Stimulated activated CD8-positive, alpha-beta memory T cell treated with anti-CD3 and anti-CD28 coated beads, Interleukin-15, amount 100 ng/mL, for 1 hour (primary cell): ENCODE data around the gene NIN.

ENCODE experiments used
- DNase-seq: peaks from one replicate; pipeline ENCODE4 v3.0.0-alpha.2; 2020; ENCODE audit warnings: low read depth

NIN gene

DNA sequence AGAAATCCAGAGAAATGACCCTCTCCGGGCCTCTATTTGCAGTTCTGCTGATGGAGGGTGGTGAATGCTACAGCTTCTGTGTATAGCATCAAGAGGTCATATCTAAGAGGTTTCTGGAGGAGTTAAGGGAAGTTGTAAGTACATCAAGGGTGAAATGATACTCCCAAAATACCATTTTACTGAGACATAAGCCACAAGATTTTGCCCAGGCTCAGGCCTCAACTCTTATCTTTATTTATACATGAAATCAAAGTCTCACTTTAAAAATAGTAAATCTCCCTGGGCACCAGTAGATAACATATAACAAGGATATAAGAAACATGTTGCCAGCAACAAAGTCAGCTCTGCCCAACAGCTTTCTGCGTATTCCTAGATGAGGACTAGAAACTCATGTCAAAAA, 40.4 kb downstream of the NIN start:
- no peak for DNase-seq

DNA sequence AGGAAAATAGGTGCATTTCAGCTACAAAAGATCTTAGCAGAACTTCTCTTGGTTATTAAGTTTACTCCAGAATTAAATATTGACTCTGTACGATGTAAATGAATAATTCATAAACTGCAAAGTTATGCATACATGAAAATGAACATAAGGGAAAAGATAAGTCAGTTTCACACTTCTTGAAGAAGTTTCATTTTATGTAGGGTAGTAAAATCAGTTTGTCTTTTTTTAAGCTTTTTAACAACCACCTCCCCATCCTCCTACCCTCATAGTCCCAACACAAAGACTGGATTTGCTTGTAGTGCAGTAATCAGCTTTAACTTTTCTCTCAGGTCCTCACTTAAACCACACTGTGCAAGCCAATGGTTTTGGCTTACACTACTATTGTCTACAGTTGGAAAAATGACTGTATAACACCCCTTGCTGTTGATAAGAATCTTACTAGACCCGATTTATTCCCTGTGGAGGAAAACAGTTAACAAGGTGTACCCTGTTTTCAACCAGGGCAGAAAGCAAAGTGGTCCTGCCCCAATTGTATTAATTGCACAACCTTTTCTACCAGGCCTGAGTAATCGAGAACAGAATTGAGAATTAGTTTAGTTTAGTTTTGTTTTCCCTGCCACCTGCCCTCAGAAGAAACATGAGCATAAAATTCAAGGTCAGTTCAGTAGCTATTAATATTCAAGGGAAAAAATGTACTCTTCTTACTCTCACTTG, 44.1 kb downstream of the NIN start:
- DNase-seq: no peak

DNA sequence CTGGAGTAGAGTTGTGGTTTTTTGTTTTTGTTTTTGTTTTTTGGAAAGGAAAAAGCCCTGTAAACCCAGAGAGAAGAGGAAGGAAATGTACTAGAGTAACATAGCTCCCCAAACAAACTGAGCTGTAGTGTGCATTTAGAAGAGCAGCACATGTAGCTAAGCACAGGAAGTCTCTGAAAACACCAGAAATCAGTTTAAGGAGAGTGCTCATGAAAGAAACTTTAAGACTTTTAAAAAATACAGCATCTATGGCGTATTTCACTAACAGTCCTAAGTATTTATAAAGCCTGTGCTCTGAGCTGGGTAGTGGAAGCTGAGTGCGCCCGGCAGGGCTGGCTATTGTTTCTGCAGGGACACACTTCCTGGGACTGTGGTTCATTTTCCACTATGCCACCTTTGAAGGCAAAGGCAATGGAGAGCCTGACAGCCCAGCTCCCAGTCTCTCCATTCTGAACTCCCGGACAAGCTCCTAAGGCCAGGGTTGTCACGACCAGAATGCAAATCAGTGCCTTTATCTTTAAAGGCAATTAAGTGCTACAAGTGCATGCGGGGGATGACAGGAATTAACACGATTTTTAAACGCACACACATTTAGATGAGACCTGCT, 45.4 kb downstream of the NIN start:
- DNase-seq: no peak

DNA sequence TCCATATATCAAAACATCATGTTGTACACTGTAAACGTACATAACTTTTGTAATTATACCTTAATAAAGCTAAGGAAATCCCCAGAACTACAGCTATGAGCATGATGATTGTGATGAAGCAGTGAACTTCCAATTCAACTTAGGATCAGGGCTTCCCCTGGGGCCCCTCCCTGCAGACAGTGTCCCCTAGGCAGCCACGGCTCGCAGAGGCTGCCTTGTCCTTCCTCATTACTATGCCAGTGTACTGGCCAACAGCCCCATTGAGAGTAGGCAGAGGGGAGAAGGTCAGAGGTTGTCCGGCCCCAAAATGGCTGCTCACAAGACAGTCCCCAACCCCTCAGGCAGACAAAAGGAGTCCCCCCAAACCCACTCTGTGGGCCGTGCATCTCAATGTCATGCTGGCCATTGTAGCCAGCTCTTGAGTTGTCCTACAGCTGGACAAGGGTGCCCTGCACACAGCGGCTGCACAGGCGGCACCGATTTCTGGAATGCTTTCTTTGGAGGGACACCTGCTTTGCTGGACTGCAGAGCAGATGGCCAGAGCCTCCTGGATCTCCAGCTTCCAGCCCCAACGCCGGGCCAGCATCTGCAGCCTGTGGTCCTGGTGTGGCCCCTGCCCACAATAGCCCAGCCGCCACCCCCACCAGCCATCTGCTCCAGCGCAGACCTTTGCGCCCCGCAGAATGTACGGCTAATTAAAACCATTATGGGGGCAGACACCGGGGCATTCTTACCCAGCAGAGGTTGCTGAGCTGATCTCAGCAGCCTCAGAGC, 46.1 kb downstream of the NIN start:
- DNase-seq: no peak

DNA sequence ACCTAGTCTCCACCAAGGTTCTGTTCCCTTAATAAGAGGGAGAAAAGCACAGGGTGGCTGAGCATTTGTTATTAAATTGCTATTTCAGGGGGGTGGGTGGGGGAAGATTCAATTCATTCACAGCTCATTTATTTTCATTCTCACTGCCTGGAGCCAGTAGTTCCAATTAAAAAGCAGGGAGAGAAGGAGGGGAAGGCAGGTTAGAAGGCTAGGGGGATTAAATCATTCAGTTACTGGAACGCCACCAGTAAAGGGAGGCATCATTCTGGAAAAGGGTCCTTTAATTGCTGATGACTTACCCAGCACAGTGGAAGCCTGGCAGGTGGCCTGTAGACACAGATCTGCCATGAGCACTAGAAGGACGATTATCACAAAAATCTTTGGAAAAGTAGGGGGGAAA, 47.4 kb downstream of the NIN start:
- DNase-seq: no peak

DNA sequence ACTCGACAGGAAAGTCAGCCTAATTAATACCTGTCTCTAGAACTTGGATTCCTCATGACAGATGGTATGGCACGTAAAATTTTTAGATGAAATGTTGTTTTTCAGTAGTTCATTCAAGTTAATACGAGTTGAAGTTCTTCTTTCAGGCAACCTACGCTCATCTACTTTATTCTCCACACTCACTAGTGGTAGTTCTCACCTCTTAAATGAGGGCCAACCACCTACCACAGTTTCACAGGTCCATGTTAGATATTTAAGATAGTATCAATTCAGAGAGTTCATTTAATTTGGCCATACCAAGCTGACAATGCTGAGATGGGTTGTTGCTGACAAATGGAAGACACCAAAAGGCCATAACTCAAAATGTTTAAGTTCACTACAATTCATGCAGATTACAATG, 50.6 kb downstream of the NIN start:
- DNase-seq: no peak

DNA sequence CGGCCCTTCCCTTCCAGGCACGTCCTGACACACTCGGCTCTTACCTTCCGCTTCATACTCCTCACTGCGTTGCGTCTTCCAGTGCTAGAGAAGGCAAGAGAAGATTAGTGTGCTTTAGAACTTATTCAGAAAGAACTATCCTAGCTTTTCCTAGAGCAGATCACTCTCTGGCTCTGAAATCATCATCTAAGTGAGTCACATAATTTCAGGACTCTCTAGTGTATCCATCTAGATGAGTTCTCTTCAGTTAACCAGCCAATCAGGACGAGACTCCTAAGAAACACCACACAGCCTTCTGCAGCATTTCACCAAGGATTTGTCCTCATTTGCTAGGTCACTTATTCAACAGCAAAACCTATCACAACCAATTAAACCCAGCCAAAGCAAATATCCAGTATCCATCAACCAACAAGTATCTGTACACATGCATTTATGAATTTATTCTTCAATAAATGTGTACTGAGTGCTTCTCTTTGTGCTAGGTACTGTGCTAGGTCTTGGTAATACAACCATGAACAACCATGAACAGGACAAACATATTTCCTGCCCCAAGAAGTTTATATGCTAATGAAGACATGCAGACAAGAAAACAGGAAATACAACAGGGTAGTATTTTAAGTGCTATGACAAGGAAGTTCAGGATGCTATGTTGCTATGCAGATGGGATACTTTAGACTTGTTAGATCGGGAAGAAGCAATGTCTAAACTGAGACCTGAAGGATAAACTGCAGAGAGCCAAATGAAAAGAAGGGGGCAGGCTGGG, 52.1 kb downstream of the NIN start:
- DNase-seq: no peak

DNA sequence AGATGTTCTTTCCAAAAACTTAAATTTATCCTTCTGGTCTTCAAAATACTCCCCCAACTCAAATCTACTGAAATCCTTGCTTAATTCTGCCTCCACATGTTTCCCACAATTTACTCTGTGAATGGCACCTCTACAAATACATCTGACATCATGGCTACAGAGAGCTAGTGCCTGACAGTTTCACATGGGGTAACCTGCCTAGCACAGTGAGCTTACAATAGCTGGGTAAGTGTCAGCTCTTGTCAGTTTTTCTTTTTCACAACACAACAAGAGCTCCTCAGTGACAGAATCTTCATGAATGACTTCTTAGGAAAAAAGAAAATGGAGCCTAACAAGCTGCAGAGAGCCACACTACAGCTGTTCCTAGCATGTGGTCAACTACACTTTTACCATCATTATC, 54.4 kb downstream of the NIN start:
- DNase-seq: no peak

DNA sequence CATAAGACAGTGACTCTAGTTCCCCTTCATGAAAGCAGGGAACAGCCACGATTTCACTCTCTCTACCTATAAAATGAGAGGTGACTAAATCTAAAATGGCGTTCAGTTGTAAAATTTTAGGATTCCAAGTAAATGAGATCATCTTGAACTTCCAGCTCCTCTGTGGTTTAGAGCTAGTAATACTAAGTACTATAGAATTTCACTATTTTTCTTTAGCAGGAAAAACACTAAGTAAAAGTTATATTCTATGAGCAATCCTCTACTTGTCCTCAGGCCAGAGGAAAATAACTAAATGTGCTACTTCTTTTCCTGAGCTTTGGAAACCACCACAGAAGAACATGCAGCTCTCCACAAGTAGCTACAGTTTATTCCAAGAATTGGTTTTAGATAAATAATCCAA, 55.6 kb downstream of the NIN start:
- no peak for DNase-seq

DNA sequence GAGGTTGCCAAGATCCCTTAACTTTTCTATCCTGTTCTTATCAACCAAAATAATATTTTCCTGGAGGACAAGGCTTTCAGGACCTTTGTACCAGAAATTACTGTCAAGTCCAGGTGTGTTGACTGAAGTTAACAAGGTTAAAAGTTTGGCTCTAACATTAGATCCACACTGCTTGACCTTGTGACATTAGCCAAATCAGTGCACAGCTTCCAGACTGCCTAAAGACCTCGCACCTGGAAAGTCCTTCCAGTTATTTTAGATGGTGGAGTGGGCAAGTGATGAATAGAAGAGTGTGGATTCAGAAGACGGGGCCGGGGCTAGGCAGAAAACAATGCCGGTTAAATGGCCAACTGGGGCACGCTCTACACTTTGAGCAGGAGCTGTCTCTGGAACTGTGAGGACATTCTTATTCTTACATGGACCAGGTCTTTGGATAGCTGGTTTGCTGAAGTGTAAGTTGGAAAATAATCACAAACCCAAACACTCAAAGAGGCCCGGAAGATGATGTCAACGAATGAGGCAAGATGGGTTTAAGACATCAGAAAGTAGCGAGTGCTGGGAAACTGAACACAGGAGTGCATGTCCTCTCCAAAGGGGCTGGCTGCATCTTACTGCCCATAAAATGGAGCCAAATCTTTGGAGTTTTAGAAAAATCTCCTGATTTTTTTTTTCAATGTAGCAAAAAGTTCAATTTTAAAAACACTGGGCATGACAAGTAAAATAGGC, 56.3 kb downstream of the NIN start:
- no peak for DNase-seq

DNA sequence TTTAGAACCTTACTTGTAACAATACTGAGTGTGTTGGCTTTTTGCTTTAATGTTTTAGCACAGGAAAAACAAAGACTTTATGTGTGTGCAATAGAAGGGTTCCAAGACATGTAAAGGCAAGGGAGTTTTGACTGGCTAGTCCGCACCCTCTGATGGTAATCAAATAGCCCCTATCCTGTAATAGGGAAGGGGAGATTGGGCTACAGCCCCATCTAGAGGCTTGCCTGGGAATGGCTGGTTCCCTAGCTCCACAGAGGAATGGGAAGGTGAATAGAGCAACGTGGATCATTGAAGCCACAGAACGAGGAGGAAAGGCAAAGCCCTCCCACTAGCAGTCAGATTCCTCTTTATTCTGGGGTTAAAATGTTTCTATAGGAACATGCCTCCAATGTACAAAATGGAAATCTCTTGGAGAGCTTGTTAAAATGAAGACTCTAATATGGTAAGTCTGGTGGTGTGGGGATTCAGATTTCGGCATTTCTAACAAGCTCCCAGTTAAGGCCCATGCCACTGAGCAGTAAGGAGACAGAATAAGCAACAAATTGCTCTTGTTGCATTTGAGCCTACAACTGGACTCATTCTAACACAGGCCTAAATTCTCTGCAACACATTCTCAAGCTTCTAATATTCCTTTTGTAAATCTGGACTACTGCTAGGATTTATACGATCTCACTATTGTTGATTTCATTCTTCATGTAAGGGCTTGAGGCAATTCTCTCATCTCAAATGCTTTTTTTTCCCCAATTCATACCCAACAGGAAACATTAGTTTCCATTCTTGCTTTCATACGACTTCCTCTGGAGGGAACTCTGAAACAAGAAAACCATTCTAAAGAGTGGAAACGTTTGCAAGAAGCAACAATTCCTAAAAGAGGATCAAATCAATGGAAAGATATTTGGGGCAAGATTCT, 57.1 kb downstream of the NIN start:
- no peak for DNase-seq

DNA sequence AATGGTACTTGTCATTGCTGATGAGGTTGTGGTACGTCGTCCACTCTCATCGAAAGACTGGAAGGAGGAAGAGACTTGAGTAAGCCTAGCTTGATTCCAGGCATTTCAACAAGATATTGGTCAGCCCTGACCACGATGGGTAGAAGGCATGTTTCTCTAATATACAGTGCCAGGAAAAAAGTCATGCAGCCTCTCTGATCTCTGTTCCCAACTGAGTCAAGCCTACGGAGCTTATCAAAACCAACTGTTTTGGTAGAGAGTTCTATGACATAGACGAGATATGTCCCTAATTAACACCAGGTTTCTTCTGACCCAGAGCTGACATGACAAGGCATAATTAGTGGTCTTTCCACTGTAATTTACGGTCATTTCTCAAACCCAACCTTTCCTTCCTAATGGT, 58.5 kb downstream of the NIN start:
- no peak for DNase-seq

DNA sequence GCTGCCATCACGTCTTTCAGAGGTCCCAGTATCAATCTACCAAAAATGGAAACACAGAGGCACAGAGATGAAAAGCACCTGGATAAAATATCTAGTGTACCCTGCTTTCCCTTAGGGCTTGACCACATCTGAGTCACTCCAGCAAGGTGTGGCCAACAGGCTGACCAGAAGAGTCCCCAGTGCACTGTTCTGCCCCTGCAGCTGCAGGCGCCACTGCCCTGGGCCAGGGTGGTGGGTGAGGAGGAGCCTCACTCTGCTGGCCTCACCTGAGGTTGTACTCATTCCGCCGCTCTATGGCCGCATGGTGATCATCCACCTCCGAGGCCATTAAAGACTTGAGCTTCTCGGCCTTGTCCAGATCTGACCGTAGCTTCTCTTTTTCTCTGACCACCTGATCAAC, 60.4 kb downstream of the NIN start:
- DNase-seq: no peak

DNA sequence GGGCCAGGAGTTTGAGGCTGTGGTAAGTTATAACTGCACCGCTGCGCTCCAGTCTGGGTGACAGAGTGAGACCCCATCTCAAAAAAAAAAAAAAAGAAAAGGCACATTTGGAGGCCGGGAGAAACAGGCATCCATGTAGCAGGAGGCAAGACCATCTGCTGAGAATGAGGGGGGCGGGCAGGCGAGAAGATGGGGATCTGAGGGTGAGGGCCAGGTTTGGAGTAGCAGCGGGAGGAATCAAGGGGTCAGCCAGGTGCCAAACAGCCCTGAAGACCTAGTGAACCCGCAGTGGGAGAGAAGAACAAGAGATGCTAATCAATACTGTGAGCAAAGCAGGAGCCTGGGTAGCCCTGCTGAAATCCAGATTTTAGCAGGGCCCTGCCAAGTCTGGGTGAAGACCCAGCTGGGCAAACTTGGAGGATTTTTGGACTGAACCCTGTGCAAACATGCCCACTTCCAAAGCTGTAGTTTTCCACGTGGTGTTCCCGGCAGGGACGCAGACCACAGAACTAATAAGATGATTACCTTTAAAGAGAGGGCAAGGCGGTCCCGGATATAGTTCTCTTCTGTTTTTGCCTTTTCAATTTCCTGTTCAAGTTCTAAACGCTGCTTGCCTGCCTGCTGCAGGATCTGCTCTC, 61.0 kb downstream of the NIN start:
- no peak for DNase-seq

DNA sequence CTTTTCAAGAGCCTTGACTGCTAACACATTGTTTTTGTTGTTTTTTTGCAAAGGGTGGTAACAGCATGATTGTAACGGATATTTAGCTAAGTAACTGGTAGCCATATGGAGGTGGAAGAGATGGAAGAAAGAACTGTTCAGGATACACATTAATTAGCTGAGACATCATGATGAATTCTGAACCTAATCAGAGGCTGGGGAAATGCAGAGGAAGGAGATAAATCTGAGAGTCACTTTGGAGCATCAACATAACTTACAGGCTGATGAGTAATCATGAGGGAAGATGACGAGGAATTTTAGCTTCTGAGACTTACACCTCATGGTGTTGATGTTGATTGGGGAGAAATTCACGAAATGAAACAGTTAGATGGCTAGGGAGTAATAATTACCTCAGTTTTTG, 62.3 kb downstream of the NIN start:
- no peak for DNase-seq

DNA sequence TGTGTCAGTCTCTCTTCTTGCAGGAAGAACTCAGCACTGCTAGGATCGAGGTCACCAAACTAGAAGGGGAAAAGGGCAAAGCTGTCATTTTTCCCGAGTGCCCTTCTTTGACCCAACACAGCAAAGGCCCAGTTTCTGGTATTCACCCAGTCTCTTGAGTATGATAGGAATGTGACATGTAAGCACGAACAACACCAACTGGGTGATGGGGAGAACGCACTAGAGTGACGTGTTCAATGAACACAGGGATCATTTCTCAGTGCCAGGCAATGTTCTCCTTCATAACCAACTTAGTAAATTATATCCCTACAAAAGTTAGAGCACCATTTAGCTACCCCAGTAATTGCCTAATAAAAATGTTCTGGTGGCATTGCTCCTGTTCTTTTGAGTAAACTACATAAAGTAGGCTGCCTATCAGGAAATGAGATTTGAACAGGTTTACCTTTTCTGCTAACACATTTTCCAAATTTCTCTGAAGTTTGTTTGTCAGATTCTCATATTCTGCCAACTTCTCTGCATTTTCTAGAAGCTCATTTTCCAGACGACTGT, 64.5 kb downstream of the NIN start:
- DNase-seq: no peak

DNA sequence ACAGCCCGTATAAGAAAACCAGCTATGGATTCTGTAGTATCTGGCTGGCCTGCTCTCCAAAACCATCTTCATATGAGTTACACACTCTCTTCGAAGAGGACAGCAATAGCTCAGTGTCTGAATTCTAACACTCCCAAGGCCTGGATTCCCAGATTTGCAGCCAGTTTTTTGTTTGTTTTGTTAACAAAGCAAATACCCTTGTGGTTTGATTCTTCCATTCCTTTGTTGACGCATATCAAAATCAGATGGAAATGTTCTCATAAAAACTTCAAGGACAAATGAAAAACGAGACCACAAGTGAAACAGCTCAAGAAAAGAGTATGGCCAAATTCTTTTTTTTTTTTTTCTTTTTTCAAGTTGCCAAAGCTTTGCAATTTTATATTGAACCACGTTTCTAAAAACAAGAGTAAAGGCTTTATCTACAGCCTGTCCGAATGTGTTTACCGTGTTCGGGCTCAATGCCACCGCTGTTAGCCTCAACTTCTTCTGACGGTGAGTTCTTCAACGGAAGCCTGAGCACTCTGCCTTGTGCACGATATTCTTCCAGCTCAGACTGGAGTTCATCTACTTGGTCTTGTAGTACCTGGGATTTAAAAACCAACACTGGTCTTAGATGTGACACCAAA, 67.5 kb downstream of the NIN start:
- no peak for DNase-seq

DNA sequence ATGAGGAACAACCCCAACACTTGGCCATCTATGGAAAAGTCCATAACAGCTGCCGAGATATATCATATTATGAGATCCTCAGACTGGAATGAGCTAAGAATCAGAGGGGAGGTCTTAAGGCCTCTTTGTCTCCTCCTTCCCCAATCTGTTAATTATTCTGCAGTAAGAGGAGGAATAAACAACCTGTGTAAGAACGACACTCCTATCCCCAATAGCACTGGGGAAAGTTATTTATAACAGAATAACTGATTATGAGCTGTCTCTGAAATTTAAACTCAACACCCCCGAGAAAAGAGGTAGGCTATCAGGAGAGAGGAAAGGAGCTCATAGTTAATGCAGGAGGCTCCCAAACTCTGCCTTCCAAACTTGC, 68.0 kb downstream of the NIN start:
- DNase-seq: no peak

DNA sequence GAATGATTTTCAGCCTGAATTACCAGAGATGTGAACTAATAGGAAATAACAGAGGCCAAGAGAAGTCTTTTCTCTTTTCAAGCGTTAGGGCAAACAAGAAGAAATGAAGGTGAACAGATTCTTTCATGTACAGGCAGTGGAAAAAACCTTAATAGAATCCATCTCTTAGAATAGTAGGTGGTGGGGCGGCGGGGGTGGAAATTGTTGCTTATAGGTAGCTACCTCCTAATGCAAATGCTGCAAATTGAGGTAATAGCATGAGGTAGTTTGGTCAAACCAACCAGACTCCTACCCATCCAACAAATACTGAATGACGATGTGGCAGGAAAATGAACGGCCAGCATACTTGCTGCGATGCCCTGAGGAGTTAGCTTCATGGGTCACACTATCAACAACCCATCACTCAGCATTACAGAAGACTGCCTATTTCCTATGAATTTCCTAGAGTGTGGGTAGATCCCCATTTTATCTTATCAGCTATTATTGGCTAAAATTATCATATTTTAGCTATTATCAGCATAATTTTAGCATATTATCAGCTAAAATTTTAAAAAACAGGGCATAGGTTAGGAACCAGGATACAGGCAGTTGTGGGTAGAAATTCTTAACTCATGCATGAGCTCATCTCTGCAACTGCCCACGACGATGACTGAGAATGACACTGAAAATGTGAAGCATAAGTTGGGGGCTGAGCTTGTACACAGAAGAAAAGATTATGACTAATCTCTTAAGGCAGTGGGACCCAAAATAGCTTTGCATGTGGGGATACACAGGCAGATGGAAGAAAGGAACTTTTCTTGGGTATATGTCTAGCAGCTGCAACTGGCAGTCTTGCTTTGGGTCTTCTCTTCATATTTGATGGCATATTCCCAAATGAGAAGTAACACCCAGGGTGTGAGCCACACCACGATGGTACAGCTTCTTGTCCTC, 68.7 kb downstream of the NIN start:
- DNase-seq: no peak
